Measurements from ENCODE around the gene TRMT44.

GRCh38 chr4:8422786-8423185 is 17.8 kb upstream of the TRMT44 start:
- TF ChIP-seq EZH2 (conservative IDR thresholded peaks at IDR 0.05; ENCODE audit: low read depth, low read length) (no peak), ZNF207 (IDR thresholded peaks at IDR 0.05; ENCODE audit: borderline replicate concordance) (no peak), ATF1 (CRISPR knock-in tag; IDR thresholded peaks at IDR 0.05) (no peak), ELF3 (CRISPR knock-in tag; IDR thresholded peaks at IDR 0.05) (no peak), KLF9 (CRISPR knock-in tag; IDR thresholded peaks at IDR 0.05; ENCODE audit: low read depth) (no peak), MIER3 (CRISPR knock-in tag; IDR thresholded peaks at IDR 0.05; ENCODE audit: borderline replicate concordance) (no peak), CTCF (CRISPR knock-in tag; IDR thresholded peaks at IDR 0.05) (no peak), PBX3 (CRISPR knock-in tag; IDR thresholded peaks at IDR 0.05; ENCODE audit: borderline replicate concordance) (no peak), FOXJ3 (CRISPR knock-in tag; IDR thresholded peaks at IDR 0.05; ENCODE audit: borderline replicate concordance) (no peak), POLR2A (IDR thresholded peaks at IDR 0.05; ENCODE audit: insufficient read depth in 1 of 2, low read depth in 2 of 2, low read length in 2 of 2) (no peak), SP2 (CRISPR knock-in tag; IDR thresholded peaks at IDR 0.05) (no peak), TCF12 (IDR thresholded peaks at IDR 0.05) (no peak), TCF12 (CRISPR knock-in tag; IDR thresholded peaks at IDR 0.05) (no peak), ZSCAN29 (CRISPR knock-in tag; conservative IDR thresholded peaks at IDR 0.05) (no peak)
